Epithelial cell of prostate (primary cell): Measurements from ENCODE around the gene RPL28.

Experiments used
- DNase-seq: peaks from one replicate; pipeline ENCODE4 v3.0.0-alpha.2; 2011; ENCODE audit warnings: low read depth, low spot score
- H3K27ac ChIP-seq: fragments of 450-650 bp; 2 replicates; pipeline ENCODE4 v1.5.1; 2017; ENCODE audit warnings: mild to moderate bottlenecking

The RPL28 gene

GRCh38 chr19:55385724-55386492 lies at the start of gene RPL28:
TSS of gene RPL28 (plus strand) at chr19:55385932. CDS start at chr19:55386358, 426 bp downstream.
- H3K27ac ChIP-seq = peak within 1 kb of the TSS; percentile 93
- peak; percentile 87 for DNase-seq

- DNase-seq = peak; percentile 79
- peak overlapping the region; percentile 52 for H3K27ac ChIP-seq
These were observed 49.6 kb upstream of the RPL28 start for GRCh38 chr19:55336101-55336500.

GRCh38 chr19:55339105-55339888 lies 46.4 kb upstream of the RPL28 start, which contains the start of gene KMT5C:
TSS of gene KMT5C (plus strand) at chr19:55339876. CDS start at chr19:55341937, 2,061 bp downstream.
- H3K27ac ChIP-seq = peak within 1 kb of the TSS; percentile 100
- DNase-seq = peak; percentile 99

- peak overlapping the region; percentile 100 for H3K27ac ChIP-seq
- no peak for DNase-seq
These were observed 45.6 kb upstream of the RPL28 start for GRCh38 chr19:55339889-55340783.

GRCh38 chr19:55340784-55341147 lies 45.0 kb upstream of the RPL28 start:
- peak overlapping the region; percentile 100 for H3K27ac ChIP-seq
- DNase-seq = no peak

GRCh38 chr19:55341171-55341588 lies 44.6 kb upstream of the RPL28 start:
- H3K27ac ChIP-seq = peak overlapping the region; percentile 100
- DNase-seq = no peak

- H3K27ac ChIP-seq = no peak overlapping the region
- DNase-seq = no peak
These were observed 43.9 kb upstream of the RPL28 start for GRCh38 chr19:55341595-55342531.

- no peak for DNase-seq
- H3K27ac ChIP-seq = peak overlapping the region; percentile 26
These were observed 41.3 kb upstream of the RPL28 start for GRCh38 chr19:55344444-55344843.

- peak overlapping the region; percentile 26 for H3K27ac ChIP-seq
These were observed 40.5 kb upstream of the RPL28 start for GRCh38 chr19:55345101-55345817.

GRCh38 chr19:55345818-55346724 lies 39.7 kb upstream of the RPL28 start:
- no peak for DNase-seq
- H3K27ac ChIP-seq = no peak overlapping the region

More at GRCh38 chr19:55345101-55345817, 40.5 kb upstream of the RPL28 start:
- no peak for DNase-seq

GRCh38 chr19:55346725-55347441 lies 38.8 kb upstream of the RPL28 start:
- no peak for DNase-seq
- no peak overlapping the region for H3K27ac ChIP-seq

- H3K27ac ChIP-seq = no peak overlapping the region
- no peak for DNase-seq
These were observed 38.2 kb upstream of the RPL28 start for GRCh38 chr19:55347442-55348009.

- no peak overlapping the region for H3K27ac ChIP-seq
- DNase-seq = no peak
These were observed 37.3 kb upstream of the RPL28 start for GRCh38 chr19:55348317-55349034.

- no peak overlapping the region for H3K27ac ChIP-seq
- DNase-seq = no peak
These were observed 35.0 kb upstream of the RPL28 start for GRCh38 chr19:55350620-55351315.

GRCh38 chr19:55352040-55352439 lies 33.7 kb upstream of the RPL28 start:
- DNase-seq = no peak
- peak overlapping the region; percentile 49 for H3K27ac ChIP-seq
